HCT116 (cell line): ENCODE results near the gene CHCHD3. TPM values are rescaled to one million over a fixed set of nuclear protein-coding genes. Genes with fewer than 3 reads are reported as not detected.

Experiments used
- ATAC-seq: fragments of 200-7000 bp; cut with Tn5 transposase; 2 replicates; pipeline ENCODE4 v1.9.1; 2020; ENCODE audit warnings: mild to moderate bottlenecking, moderate library complexity
- BruUV-seq: library from RNA; stranded (reverse); fragments of 400-500 nt; replicated peaks from 2 replicates; lab custom pipeline; 2021; lab: Mats Ljungman, UMichigan
- CTCF ChIA-PET: fragments of 300-600 bp; sonication (Branson Sonifier 250); formaldehyde crosslinking; loops from one replicate; lab custom pipeline; 2021; ENCODE audit warnings: antibody characterized with exemption; lab: Charles Lee
- POLR2A ChIA-PET: fragments of 300-600, 350-600 bp; sonication (Branson Sonifier 250); formaldehyde crosslinking; loops from one replicate; lab custom pipeline; 2021; ENCODE audit warnings: antibody characterized with exemption; lab: Charles Lee
- RAD21 ChIA-PET, 2 experiments: fragments of 300-600 bp; sonication (Branson Sonifier 250); formaldehyde crosslinking; loops; one replicate each; lab custom pipeline; 2023; ENCODE audit warnings: low total read pairs in 2 of 2; ENCODE audit not compliant: uncharacterized antibody in 2 of 2, unreplicated experiment in 2 of 2, low non-redundant PET in 1 of 2; lab: Charles Lee
- DNase-seq: peaks from one replicate; pipeline ENCODE4 v3.0.0-alpha.2; 2010; ENCODE audit warnings: low read depth, low spot score
- H2AFZ ChIP-seq: fragments of 200-600 bp; shearing (Covaris generic), sonication (generic); 2 replicates; pipeline ENCODE4 v1.6.1; 2017; ENCODE audit warnings: low read depth, mixed run types, mixed read lengths, antibody characterized with exemption, low read length; ENCODE audit not compliant: poor library complexity, severe bottlenecking
- H3K27ac ChIP-seq: 2 replicates; pipeline ENCODE4 v1.5.1; 2012; ENCODE audit warnings: low read depth, low read length
- H3K27me3 ChIP-seq: fragments of 200-600 bp; sonication (generic); 2 replicates; pipeline ENCODE4 v1.6.1; 2016; ENCODE audit warnings: mixed run types, low read length, mixed read lengths; ENCODE audit not compliant: insufficient read depth
- H3K36me3 ChIP-seq, 2 experiments: fragments of 200-500 bp in 1 of 2; fragments of 200-600 bp in 1 of 2; sonication (Bioruptor generic) in 1 of 2; sonication (generic) in 1 of 2; 2 replicates each; pipeline versions ENCODE4 v1.5.1 to v1.6.1; 2014 to 2016; ENCODE audit warnings: low read length in 2 of 2, inconsistent platforms in 1 of 2, mixed read lengths in 1 of 2, mixed run types in 1 of 2; ENCODE audit not compliant: insufficient read depth in 2 of 2, control insufficient read depth in 1 of 2
- H3K4me1 ChIP-seq, 2 experiments: fragments of 200-600 bp in 1 of 2; sonication (generic) in 1 of 2; 2 replicates each; pipeline versions ENCODE4 v1.5.1 to v1.6.1; 2012 to 2017; ENCODE audit warnings: low read length in 2 of 2, inconsistent platforms in 1 of 2, mild to moderate bottlenecking in 1 of 2, mixed read lengths in 1 of 2, mixed run types in 1 of 2, moderate library complexity in 1 of 2; ENCODE audit not compliant: insufficient read depth in 2 of 2, control insufficient read depth in 1 of 2
- H3K4me2 ChIP-seq: fragments of 200-600 bp; sonication (generic); 2 replicates; pipeline ENCODE4 v1.6.1; 2017; ENCODE audit warnings: mixed run types, low read length, mixed read lengths
- H3K4me3 ChIP-seq, 2 experiments: fragments of 200-600 bp in 1 of 2; sonication (generic) in 1 of 2; replicated peaks in 1 of 2; 2 replicates each; pipeline ENCODE4 v1.5.1; 2011 to 2016; ENCODE audit warnings: low read length in 2 of 2, control low read depth in 1 of 2, low read depth in 1 of 2, mild to moderate bottlenecking in 1 of 2, mixed read lengths in 1 of 2, mixed run types in 1 of 2
- H3K79me2 ChIP-seq: fragments of 200-600 bp; sonication (generic); 2 replicates; pipeline ENCODE4 v1.6.1; 2017; ENCODE audit warnings: mild to moderate bottlenecking, mixed run types, low read length, moderate library complexity, mixed read lengths; ENCODE audit not compliant: insufficient read depth
- H3K9ac ChIP-seq: fragments of 200-600 bp; sonication (generic); 2 replicates; pipeline ENCODE4 v1.6.1; 2016; ENCODE audit warnings: low read length, mixed read lengths
- H3K9me2 ChIP-seq: fragments of 200-600 bp; sonication (generic), shearing (Covaris generic); 2 replicates; pipeline ENCODE4 v1.6.1; 2017; ENCODE audit warnings: mixed run types, mild to moderate bottlenecking, moderate library complexity; ENCODE audit not compliant: insufficient read depth
- H3K9me3 ChIP-seq, 2 experiments: fragments of 200-500 bp in 1 of 2; fragments of 200-600 bp in 1 of 2; sonication (Bioruptor generic) in 1 of 2; sonication (generic) in 1 of 2; 2 replicates each; pipeline ENCODE4 v1.6.1; 2014 to 2017; ENCODE audit warnings: low read length in 2 of 2, mixed read lengths in 2 of 2, inconsistent platforms in 1 of 2, low read depth in 1 of 2, mild to moderate bottlenecking in 1 of 2, mixed run types in 1 of 2, moderate library complexity in 1 of 2; ENCODE audit not compliant: control insufficient read depth in 1 of 2, insufficient read depth in 1 of 2
- H4K20me1 ChIP-seq: fragments of 200-600 bp; sonication (generic), shearing (Covaris generic); 2 replicates; pipeline ENCODE4 v1.6.1; 2017; ENCODE audit warnings: mixed run types, mild to moderate bottlenecking, moderate library complexity; ENCODE audit not compliant: insufficient read depth
- CEBPB ChIP-seq: IDR thresholded peaks from 2 replicates; pipeline ENCODE4 v1.6.1; 2012; ENCODE audit warnings: low read depth
- EGR1 ChIP-seq: IDR thresholded peaks from 2 replicates; pipeline ENCODE4 v1.6.1; 2012; ENCODE audit warnings: low read depth
- ELF1 ChIP-seq: IDR thresholded peaks from 2 replicates; pipeline ENCODE4 v1.6.1; 2012; ENCODE audit warnings: low read depth, borderline replicate concordance
- EZH2 ChIP-seq: fragments of 200-600 bp; sonication (generic); IDR thresholded peaks from 2 replicates; pipeline ENCODE4 v1.6.1; 2017; ENCODE audit warnings: antibody characterized with exemption, mixed run types
- FOSL1 ChIP-seq: IDR thresholded peaks from 2 replicates; pipeline ENCODE4 v1.6.1; 2012; ENCODE audit warnings: low read depth
- RAD21 ChIP-seq: IDR thresholded peaks from 2 replicates; pipeline ENCODE4 v1.6.1; 2012; ENCODE audit warnings: low read depth, mild to moderate bottlenecking
- SIN3A ChIP-seq: IDR thresholded peaks from 2 replicates; pipeline ENCODE4 v1.6.1; 2012; ENCODE audit warnings: low read depth
- SP1 ChIP-seq: IDR thresholded peaks from 2 replicates; pipeline ENCODE4 v1.6.1; 2012; ENCODE audit warnings: low read depth
- TCF7L2 ChIP-seq: IDR thresholded peaks from 2 replicates; pipeline ENCODE4 v1.7.0; 2011; ENCODE audit warnings: borderline replicate concordance, inconsistent platforms; ENCODE audit not compliant: insufficient read depth, insufficient read length; ENCODE audit errors: extremely low read depth
- YY1 ChIP-seq: IDR thresholded peaks from 2 replicates; pipeline ENCODE4 v1.6.1; 2011; ENCODE audit warnings: low read length, low read depth, moderate library complexity, mild to moderate bottlenecking; ENCODE audit not compliant: insufficient replicate concordance; ENCODE audit errors: extremely low read depth
- ZNF274 ChIP-seq: fragments of 200-500 bp; sonication (Bioruptor generic); IDR thresholded peaks from 2 replicates; pipeline ENCODE4 v1.6.1; 2014; ENCODE audit warnings: mild to moderate bottlenecking, low read depth, low read length, inconsistent platforms
- intact Hi-C: fragments of 100-400 bp; cut with micrococcal nuclease; formaldehyde crosslinking; loops from 2 replicates; pipeline ENCODE4 v1.10.0; 2022
- total RNA-seq: library from RNA; stranded (reverse); gene quantifications from one replicate; pipeline ENCODE4 v1.2.1, GENCODE V29; 2021; ENCODE audit not compliant: unreplicated experiment
- TF ChIP-seq, protein P1 (sequence below): IDR thresholded peaks from 2 replicates; pipeline ENCODE4 v1.6.1; 2012
- TF ChIP-seq, protein P2 (sequence below): IDR thresholded peaks from 2 replicates; pipeline ENCODE4 v1.6.1; 2011; ENCODE audit warnings: mild to moderate bottlenecking, low read length, moderate library complexity; ENCODE audit not compliant: insufficient replicate concordance; ENCODE audit errors: extremely low read depth
- TF ChIP-seq, protein P3 (sequence below): IDR thresholded peaks from 2 replicates; pipeline ENCODE4 v1.6.1; 2012
- TF ChIP-seq, protein P4 (sequence below): IDR thresholded peaks from 2 replicates; pipeline ENCODE4 v1.6.1; 2012; ENCODE audit warnings: low read depth

Gene CHCHD3
- total RNA-seq, 1 experiment from 2014 or later, result 73.5 TPM

GRCh38 chr7:132815130-132815529 is 266.8 kb downstream of the CHCHD3 start (continued):
- TF ChIP-seq, protein P1, sequence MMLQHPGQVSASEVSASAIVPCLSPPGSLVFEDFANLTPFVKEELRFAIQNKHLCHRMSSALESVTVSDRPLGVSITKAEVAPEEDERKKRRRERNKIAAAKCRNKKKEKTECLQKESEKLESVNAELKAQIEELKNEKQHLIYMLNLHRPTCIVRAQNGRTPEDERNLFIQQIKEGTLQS, result no peak
- TF ChIP-seq TCF7L2 (no peak), SIN3A (no peak)
- TF ChIP-seq, protein P2, sequence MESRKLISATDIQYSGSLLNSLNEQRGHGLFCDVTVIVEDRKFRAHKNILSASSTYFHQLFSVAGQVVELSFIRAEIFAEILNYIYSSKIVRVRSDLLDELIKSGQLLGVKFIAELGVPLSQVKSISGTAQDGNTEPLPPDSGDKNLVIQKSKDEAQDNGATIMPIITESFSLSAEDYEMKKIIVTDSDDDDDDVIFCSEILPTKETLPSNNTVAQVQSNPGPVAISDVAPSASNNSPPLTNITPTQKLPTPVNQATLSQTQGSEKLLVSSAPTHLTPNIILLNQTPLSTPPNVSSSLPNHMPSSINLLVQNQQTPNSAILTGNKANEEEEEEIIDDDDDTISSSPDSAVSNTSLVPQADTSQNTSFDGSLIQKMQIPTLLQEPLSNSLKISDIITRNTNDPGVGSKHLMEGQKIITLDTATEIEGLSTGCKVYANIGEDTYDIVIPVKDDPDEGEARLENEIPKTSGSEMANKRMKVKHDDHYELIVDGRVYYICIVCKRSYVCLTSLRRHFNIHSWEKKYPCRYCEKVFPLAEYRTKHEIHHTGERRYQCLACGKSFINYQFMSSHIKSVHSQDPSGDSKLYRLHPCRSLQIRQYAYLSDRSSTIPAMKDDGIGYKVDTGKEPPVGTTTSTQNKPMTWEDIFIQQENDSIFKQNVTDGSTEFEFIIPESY, result no peak

DNA sequence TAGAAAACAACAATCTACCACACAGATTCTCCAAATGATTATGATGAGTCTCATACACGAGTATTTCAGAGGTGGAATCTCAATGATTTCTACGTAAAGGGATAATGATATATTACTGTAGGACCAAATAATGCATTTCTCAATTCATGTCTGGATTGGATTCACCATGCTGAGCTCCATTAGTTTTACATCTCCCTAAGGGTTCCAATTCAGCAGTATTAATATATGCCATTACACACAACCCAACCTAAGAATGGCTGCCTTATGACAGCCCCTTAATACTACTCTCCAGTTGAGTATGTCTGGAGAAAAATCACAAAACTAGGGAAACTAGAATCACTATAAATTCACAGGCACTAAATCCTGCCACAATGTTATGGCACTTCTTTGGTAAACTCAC is 271.3 kb downstream of the CHCHD3 start:
- H2AFZ ChIP-seq, result no peak overlapping the region
- POLR2A ChIA-PET, result no interaction called here
- no peaks in the 10 kb centered on the region for H3K79me2 ChIP-seq
- H3K36me3 ChIP-seq, result no peaks in the 10 kb centered on the region; a peak in 1 of 4 replicates
- H3K4me1 ChIP-seq, result no peaks in the 10 kb centered on the region
- H3K4me2 ChIP-seq, result no peak overlapping the region
- TF ChIP-seq ELF1 (no peak), SIN3A (no peak)
- intact Hi-C loops, result no loop called here
- no peaks in the 10 kb centered on the region for H3K9me3 ChIP-seq
- H4K20me1 ChIP-seq, result no peaks in the 10 kb centered on the region
- RAD21 ChIA-PET, result no interaction called here
- ATAC-seq, result no peak
- BruUV-seq, result no TSS peak
- H3K27me3 ChIP-seq, result no peaks in the 10 kb centered on the region
- H3K9ac ChIP-seq, result no peak overlapping the region
- H3K9me2 ChIP-seq, result no peaks in the 10 kb centered on the region
- H3K27ac ChIP-seq, result no peak overlapping the region
- CTCF ChIA-PET, result no interaction called here
- no peak for DNase-seq
- no peak overlapping the region for H3K4me3 ChIP-seq

DNA sequence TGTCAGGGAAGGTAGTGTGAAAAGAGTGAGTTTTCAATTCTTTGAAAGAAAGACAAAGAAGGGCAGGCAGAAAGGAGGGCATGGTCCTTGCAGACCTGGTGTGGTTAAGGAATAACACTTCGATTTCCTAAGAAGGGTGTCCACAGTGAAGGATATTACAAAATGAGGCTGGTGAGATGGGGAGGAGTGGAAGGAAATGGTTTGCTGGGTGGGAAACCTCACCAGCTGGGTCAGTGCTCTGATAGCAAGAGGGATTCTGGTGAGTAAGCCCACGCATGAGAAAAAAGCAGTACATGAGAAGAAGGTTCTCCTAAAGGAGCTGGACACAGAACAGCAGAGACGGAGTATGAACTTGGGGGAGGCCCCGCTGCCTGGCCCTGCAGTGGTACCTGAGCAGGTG is 275.1 kb downstream of the CHCHD3 start:
- POLR2A ChIA-PET, result no interaction called here
- no peaks in the 10 kb centered on the region for H3K27me3 ChIP-seq
- TF ChIP-seq, protein P3, sequence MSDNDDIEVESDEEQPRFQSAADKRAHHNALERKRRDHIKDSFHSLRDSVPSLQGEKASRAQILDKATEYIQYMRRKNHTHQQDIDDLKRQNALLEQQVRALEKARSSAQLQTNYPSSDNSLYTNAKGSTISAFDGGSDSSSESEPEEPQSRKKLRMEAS, result no peak
- TF ChIP-seq YY1 (no peak), RAD21 (no peak), FOSL1 (no peak), EGR1 (no peak), SP1 (no peak), ZNF274 (no peak), CEBPB (no peak), EZH2 (no peak)
- TF ChIP-seq, protein P4, sequence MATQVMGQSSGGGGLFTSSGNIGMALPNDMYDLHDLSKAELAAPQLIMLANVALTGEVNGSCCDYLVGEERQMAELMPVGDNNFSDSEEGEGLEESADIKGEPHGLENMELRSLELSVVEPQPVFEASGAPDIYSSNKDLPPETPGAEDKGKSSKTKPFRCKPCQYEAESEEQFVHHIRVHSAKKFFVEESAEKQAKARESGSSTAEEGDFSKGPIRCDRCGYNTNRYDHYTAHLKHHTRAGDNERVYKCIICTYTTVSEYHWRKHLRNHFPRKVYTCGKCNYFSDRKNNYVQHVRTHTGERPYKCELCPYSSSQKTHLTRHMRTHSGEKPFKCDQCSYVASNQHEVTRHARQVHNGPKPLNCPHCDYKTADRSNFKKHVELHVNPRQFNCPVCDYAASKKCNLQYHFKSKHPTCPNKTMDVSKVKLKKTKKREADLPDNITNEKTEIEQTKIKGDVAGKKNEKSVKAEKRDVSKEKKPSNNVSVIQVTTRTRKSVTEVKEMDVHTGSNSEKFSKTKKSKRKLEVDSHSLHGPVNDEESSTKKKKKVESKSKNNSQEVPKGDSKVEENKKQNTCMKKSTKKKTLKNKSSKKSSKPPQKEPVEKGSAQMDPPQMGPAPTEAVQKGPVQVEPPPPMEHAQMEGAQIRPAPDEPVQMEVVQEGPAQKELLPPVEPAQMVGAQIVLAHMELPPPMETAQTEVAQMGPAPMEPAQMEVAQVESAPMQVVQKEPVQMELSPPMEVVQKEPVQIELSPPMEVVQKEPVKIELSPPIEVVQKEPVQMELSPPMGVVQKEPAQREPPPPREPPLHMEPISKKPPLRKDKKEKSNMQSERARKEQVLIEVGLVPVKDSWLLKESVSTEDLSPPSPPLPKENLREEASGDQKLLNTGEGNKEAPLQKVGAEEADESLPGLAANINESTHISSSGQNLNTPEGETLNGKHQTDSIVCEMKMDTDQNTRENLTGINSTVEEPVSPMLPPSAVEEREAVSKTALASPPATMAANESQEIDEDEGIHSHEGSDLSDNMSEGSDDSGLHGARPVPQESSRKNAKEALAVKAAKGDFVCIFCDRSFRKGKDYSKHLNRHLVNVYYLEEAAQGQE, result no peak

More for the DNA sequence above, 275.1 kb downstream of the CHCHD3 start:
- intact Hi-C loops, result no loop called here
- Histone ChIP-seq H3K27ac (no peak overlapping the region), H3K79me2 (no peaks in the 10 kb centered on the region), H3K4me1 (no peaks in the 10 kb centered on the region), H3K4me3 (no peak overlapping the region), H3K9ac (no peak overlapping the region), H2AFZ (no peak overlapping the region), H3K9me2 (no peaks in the 10 kb centered on the region), H4K20me1 (no peaks in the 10 kb centered on the region), H3K9me3 (no peaks in the 10 kb centered on the region), H3K4me2 (no peak overlapping the region), H3K36me3 (no peaks in the 10 kb centered on the region)
- ChIA-PET CTCF (no interaction called here), RAD21 (no interaction called here)
- no TSS peak for BruUV-seq
- ATAC-seq (no peak), DNase-seq (no peak)
